Measurements from ENCODE around the gene ZNF497.
"Not testable (repeated sequence)": the region's sequence is repeated elsewhere in the genome, so short reads cannot be mapped to it uniquely, and the experiment has no call there.

The ZNF497 gene

DNA sequence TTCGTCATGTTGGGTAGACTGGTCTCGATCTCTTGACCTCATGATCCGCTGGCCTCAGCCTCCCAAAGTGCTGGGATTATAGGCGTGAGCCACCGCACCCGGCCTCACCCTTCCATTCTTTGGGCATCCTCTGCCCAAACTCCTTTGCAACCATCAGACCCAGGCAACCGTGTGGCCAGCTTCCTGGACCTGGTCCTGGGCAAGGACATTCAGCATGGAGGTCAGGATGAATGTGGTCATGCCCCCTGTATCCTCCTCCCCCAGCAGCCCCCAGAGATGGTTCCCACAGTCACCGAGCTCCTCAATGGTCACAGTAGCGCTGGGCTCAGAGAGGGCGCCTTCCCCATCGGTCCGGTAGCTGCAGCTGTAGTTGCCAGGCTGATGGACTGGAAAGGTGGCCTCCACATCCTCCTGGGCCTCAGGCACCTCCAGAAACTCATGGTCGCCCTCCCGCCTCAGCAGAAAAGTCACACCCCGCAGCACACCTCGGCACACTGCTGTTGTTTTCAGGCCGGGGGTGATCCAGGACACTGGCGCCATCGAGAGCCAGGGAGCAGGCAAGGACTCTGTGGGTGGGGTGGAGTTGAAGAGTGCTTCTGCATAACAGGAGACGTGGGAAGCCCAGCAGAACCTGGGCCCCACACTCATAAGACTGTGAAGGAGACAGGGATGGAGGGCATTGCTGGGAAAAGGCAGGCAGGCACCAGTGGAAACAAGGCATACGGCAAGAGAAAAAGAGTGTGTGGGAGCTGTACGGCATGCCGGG is 10.4 kb downstream of the ZNF497 start:
- CTCF ChIA-PET = interaction anchor here (0.6 kb wide), 1 partner anchor 167 kb away, joined by 4 read pairs; no protein-coding TSS in a partner anchor
- no peak for DNase-seq (ENCODE audit: low spot score)
- H3K27ac ChIP-seq = no peak overlapping the region
- no peak for TF ChIP-seq CTCF (conservative IDR thresholded peaks at IDR 0.05; ENCODE audit: low read depth)
- POLR2A ChIA-PET (ENCODE audit: low non-redundant PET) = interaction anchor here (0.6 to 1.0 kb wide), 2 partner anchors 11 kb away, joined by 3 to 4 read pairs; partner anchors contain the start of gene ZNF497

GRCh38 chr19:58351558-58351878 is 11.0 kb downstream of the ZNF497 start:
- POLR2A ChIA-PET (ENCODE audit: low non-redundant PET) = interaction anchor here (1.0 kb wide), 1 partner anchor 11 kb away, joined by 3 read pairs; the partner anchor contains the start of gene ZNF497

DNA sequence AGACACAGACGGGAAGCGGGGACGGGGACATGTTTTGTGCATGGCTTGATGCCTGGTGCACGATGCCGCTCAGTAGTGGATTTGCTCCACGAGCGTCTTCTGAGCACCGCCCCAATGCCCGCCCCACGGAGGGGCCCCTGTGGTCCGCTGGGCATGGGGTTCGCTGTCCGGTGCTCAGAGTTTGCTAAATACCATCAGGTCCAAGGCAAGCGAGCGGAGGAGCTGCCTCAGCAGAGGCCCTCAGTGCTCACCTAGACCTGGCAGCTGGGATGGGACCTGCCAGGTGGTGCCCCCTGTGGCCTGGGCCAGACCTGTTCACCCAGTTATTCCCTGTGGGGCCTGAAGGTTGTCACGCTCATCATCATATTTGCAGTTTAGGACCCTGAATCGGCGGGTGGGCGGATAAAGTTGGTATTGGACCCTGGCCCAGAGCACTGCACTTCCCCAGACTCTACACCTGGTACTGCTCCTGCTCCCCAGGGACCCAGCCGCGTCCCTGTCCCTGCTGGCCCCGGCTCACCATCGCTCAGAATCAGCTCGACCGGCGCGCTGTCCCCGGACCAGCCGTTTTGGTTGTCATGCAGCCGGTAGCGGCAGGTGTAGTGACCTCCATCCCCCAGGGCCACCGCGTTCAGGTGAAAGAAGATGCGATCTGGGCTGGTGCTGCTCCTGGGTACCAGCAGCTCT is 11.5 kb downstream of the ZNF497 start:
- POLR2A ChIA-PET (ENCODE audit: low non-redundant PET) = interaction anchor here (1.0 kb wide), 1 partner anchor 12 kb away, joined by 3 read pairs; the partner anchor contains the start of gene ZNF497
- CTCF ChIA-PET = no interaction called here

More at GRCh38 chr19:58351558-58351878, 11.0 kb downstream of the ZNF497 start:
- DNase-seq (ENCODE audit: low spot score) = no peak
- TF ChIP-seq CTCF (conservative IDR thresholded peaks at IDR 0.05; ENCODE audit: low read depth) = no peak
- H3K27ac ChIP-seq = no peak overlapping the region
- CTCF ChIA-PET = interaction anchor here (0.6 kb wide), 1 partner anchor 167 kb away, joined by 4 read pairs; no protein-coding TSS in a partner anchor

DNA sequence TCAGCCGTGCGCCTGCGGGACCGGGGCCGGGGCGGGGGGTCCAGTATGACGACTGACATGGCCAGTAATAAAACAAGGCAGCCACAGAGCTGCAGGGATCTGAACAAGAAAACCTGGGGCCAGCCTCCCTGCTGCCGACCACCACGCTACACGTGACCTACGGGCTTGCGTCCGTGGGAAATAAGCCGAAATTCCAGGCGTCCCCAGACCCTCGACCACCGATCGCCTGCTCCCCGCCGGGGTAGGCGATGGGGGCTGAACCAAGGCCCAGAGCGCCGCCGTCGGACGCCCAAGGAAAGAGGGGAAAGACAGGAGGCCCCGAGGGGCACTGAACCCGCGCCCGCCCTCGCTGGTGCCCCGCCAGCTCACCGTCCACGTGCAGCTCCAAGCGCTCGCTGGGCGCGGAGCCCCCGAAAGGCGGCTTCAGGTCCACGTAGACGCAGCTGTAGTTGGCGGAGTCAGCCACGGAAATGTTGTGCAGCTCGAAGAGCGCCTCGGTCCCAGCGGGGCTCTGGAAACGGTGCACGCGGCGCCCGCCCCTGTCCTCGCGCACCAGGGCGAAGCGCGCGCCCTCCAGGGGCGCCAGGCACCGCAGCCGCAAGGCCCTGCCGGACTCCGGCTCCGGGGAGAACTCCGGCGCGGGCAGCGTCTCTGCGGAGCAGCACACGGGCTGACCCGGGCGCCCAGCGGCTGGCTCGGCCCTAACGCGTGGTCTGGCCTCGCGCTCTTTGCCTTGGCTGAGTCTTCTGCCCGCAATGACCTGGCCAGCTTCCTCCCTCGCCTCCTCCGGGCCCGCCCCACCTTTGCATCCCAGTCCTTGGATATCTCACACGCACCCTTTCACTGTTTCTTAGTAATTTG is 12.3 kb downstream of the ZNF497 start:
- no peak overlapping the region for H3K27ac ChIP-seq
- no peak for TF ChIP-seq CTCF (conservative IDR thresholded peaks at IDR 0.05; ENCODE audit: low read depth)
- CTCF ChIA-PET = interaction anchor here (0.6 to 0.7 kb wide), 2 partner anchors 22 to 168 kb away, joined by 3 to 4 read pairs; no protein-coding TSS in a partner anchor
- POLR2A ChIA-PET (ENCODE audit: low non-redundant PET) = interaction anchor here (1.1 kb wide), 1 partner anchor 53 kb away, joined by 3 read pairs; no protein-coding TSS in a partner anchor
- no peak for DNase-seq (ENCODE audit: low spot score)

More for the DNA sequence above, 11.5 kb downstream of the ZNF497 start:
- H3K27ac ChIP-seq = no peak overlapping the region
- no peak for DNase-seq (ENCODE audit: low spot score)
- no peak for TF ChIP-seq CTCF (conservative IDR thresholded peaks at IDR 0.05; ENCODE audit: low read depth)

DNA sequence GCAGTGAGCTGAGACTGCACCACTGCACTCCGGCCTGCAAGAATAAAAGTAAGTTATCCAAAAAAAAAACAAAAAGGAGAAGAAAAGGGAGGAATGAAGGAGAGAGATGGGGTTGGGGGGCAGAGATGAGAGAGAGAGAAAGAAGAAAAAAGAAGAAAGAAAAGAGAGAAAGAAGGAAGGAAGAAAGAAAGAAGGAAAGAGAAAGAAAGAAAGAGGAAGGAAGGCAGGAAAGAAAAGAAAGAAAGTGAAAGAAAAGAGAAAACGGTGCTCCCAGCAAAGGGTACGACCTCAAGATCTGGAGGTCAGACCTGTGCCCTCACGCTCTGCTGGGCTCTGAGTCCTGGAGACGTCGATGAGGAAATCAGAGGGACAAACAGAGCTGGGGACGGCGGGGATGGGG is 13.0 kb downstream of the ZNF497 start:
- H3K27ac ChIP-seq = no peak overlapping the region
- no peak for TF ChIP-seq CTCF (conservative IDR thresholded peaks at IDR 0.05; ENCODE audit: low read depth)
- ChIA-PET POLR2A (ENCODE audit: low non-redundant PET) (interaction anchor here (1.1 kb wide), 1 partner anchor 54 kb away, joined by 3 read pairs; no protein-coding TSS in a partner anchor), CTCF (interaction anchor here (0.6 kb wide), 1 partner anchor 22 kb away, joined by 4 read pairs; no protein-coding TSS in a partner anchor)
- no peak for DNase-seq (ENCODE audit: low spot score)

DNA sequence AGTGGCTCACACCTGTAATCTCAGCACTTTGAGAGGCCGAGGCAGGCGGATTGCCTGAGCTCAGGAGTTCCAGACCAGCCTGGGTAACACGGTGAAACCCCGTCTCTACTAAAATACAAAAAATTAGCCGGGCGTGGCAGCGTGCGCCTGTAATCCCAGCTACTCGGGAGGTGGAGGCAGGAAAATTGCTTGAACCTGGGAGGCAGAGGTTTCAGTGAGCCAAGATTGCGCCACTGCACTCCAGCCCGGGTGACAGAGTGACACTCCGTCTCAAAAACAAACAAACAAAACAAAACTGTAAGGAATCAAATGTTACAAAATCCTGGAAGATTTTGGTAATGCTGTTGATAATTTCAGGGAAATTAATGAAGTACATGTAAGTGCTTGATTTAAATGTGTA is 14.5 kb downstream of the ZNF497 start:
- DNase-seq (ENCODE audit: low spot score); POLR2A ChIA-PET (ENCODE audit: low non-redundant PET): not testable (repeated sequence)
- CTCF ChIA-PET = interaction anchor here (1.1 kb wide), 1 partner anchor 14 kb away, joined by 3 read pairs; the partner anchor contains the start of gene ZNF497
- H3K27ac ChIP-seq = peak overlapping the region; percentile 68
